ENCODE measurements around the gene DGCR2.

- TF ChIP-seq CTCF (IDR thresholded peaks at IDR 0.05; ENCODE audit: borderline replicate concordance, extremely low read depth, low read length, poor library complexity, severe bottlenecking): no peak
- no peak for TF ChIP-seq EZH2 (IDR thresholded peaks at IDR 0.05; ENCODE audit: borderline replicate concordance, low read depth, low read length, severe bottlenecking)
These were observed 5.1 kb downstream of the DGCR2 start for GRCh38 chr22:19117111-19117512.

Data from DND-41 (cell line).